Ishikawa (cell line): Measurements from ENCODE around the gene MTX1.

Experiments used
- CEBPB ChIP-seq: IDR thresholded peaks from 2 replicates; pipeline ENCODE4 v1.6.1; 2012
- CREB1 ChIP-seq: IDR thresholded peaks from 2 replicates; pipeline ENCODE4 v1.6.1; 2012; ENCODE audit warnings: low read depth
- EGR1 ChIP-seq: IDR thresholded peaks from 2 replicates; pipeline ENCODE4 v1.6.1; 2012
- EP300 ChIP-seq: IDR thresholded peaks from 2 replicates; pipeline ENCODE4 v1.6.1; 2012; ENCODE audit warnings: borderline replicate concordance
- FOXM1 ChIP-seq: IDR thresholded peaks from 2 replicates; pipeline ENCODE4 v1.6.1; 2012; ENCODE audit warnings: low read depth, borderline replicate concordance
- MAX ChIP-seq: IDR thresholded peaks from 2 replicates; pipeline ENCODE4 v1.6.1; 2012
- NFIC ChIP-seq: IDR thresholded peaks from 2 replicates; pipeline ENCODE4 v1.6.1; 2012
- RAD21 ChIP-seq: IDR thresholded peaks from 2 replicates; pipeline ENCODE4 v1.6.1; 2012; ENCODE audit warnings: low read depth
- REST ChIP-seq: IDR thresholded peaks from 2 replicates; pipeline ENCODE4 v1.6.1; 2012; ENCODE audit warnings: low read depth, mild to moderate bottlenecking
- TAF1 ChIP-seq: IDR thresholded peaks from 2 replicates; pipeline ENCODE4 v1.6.1; 2012; ENCODE audit warnings: low read depth, mild to moderate bottlenecking
- TCF12 ChIP-seq: IDR thresholded peaks from 2 replicates; pipeline ENCODE4 v1.6.1; 2012; ENCODE audit warnings: low read depth
- TEAD4 ChIP-seq: IDR thresholded peaks from 2 replicates; pipeline ENCODE4 v1.6.1; 2012
- USF1 ChIP-seq: IDR thresholded peaks from 2 replicates; pipeline ENCODE4 v1.6.1; 2012
- YY1 ChIP-seq: IDR thresholded peaks from 2 replicates; pipeline ENCODE4 v1.6.1; 2012; ENCODE audit warnings: low read depth
- ZBTB7A ChIP-seq: IDR thresholded peaks from 2 replicates; pipeline ENCODE4 v1.6.1; 2012; ENCODE audit warnings: low read depth

MTX1 gene

GRCh38 chr1:155191904-155192303, 16.6 kb upstream of the MTX1 start:
- TF ChIP-seq MAX (no peak), TCF12 (no peak), FOXM1 (no peak), RAD21 (no peak), EGR1 (no peak), REST (no peak), TAF1 (no peak), CEBPB (no peak), EP300 (no peak), NFIC (no peak), YY1 (no peak), CREB1 (no peak), TEAD4 (no peak), ZBTB7A (no peak), USF1 (no peak)

GRCh38 chr1:155192346-155193274, 15.9 kb upstream of the MTX1 start:
- TF ChIP-seq NFIC (no peak), ZBTB7A (0 out of 2 replicates have a peak, but pooled peaks have one; percentile 61)

- peak; percentile 62; the same call in 1 of the 2 replicates for TF ChIP-seq RAD21
- TF ChIP-seq REST: no peak
- TF ChIP-seq YY1: no peak; the same call in 1 of the 2 replicates
- peak; percentile 60; the same call in 1 of the 2 replicates for TF ChIP-seq EGR1
- peak; percentile 31; the same call in 1 of the 2 replicates for TF ChIP-seq TAF1
- TF ChIP-seq ZBTB7A: peak; percentile 80
- TF ChIP-seq TCF12: peak; percentile 48
- peak; percentile 44; the same call in 1 of the 2 replicates for TF ChIP-seq TEAD4
Observed at GRCh38 chr1:155193275-155193990, 15.1 kb upstream of the MTX1 start.

- TF ChIP-seq TEAD4 (no peak), REST (no peak), USF1 (no peak), RAD21 (no peak), CREB1 (no peak), MAX (no peak), NFIC (no peak), CEBPB (no peak), EP300 (no peak), TCF12 (no peak), YY1 (no peak), FOXM1 (no peak), EGR1 (no peak), TAF1 (no peak)
Observed at GRCh38 chr1:155195201-155196102, 13.0 kb upstream of the MTX1 start.
